Measurements from ENCODE around the gene ROR2.

Gene ROR2

DNA sequence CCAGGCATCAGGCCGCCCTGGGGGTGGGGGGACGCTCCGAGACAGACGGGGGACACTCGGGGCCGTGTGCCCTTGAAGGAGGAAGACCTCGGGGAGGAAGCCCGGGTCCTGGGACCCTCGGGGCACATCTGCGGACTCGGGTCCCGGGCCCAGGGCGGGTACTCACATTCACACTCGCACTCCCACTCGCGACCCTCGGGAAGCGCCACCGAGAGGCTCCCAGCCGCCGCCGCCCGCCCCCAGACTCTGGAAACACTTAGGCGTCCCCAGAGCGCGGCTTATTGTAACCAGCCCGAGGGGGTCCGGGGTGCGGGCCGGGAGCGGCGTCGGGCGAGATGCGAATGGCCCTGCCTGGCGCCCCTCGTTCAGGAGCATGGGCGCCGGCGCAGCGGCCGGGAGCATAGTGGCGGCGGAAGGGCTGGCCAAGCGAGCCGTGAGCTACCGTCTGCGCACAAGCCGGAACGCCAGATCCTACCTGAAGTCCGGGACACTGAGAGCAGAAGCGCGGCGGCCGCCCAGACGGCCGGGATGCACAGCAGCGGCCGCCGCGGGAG lies 559 bp downstream of the ROR2 start:
- TF ChIP-seq CTCF (IDR thresholded peaks at IDR 0.05; ENCODE audit: low read depth, low read length, missing control alignments): no peak
- DNase-seq (ENCODE audit: low read depth): no peak
- H3K4me3 ChIP-seq (ENCODE audit: low read depth, low read length): no peak overlapping the region

GRCh38 chr9:91948597-91949391 lies 1.2 kb downstream of the ROR2 start:
- DNase-seq (ENCODE audit: low read depth): no peak
- TF ChIP-seq CTCF (IDR thresholded peaks at IDR 0.05; ENCODE audit: low read depth, low read length, missing control alignments): no peak
- no peak overlapping the region for H3K4me3 ChIP-seq (ENCODE audit: low read depth, low read length)

DNA sequence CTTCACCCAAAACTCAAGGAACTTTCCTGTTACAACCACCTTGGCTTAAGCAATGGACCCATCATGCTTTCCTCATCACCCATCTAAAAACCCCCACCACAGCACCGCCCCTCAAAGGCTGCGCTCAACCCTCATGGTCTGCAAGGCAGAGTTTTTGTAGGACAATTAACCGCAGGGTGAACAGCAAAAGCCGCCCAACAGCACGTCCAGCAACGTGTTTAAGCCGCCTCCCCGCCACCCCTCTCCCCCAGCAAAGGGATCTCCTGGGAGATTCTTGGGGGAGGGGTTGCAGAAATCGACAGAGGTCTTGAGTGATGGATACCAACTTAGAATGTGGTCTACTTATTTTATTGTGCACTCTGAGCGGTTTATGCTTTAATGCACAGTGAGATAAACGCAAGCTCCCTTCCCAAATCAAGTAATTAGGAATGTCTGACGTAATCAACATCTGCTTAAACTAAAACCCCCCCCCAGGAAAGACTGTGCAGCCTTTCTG lies 1.9 kb downstream of the ROR2 start:
- no peak for DNase-seq (ENCODE audit: low read depth)
- no peak for TF ChIP-seq CTCF (IDR thresholded peaks at IDR 0.05; ENCODE audit: low read depth, low read length, missing control alignments)
- H3K4me3 ChIP-seq (ENCODE audit: low read depth, low read length): no peak overlapping the region

GRCh38 chr9:91946653-91947488 lies 3.2 kb downstream of the ROR2 start:
- H3K4me3 ChIP-seq (ENCODE audit: low read depth, low read length): no peak overlapping the region
- no peak for TF ChIP-seq CTCF (IDR thresholded peaks at IDR 0.05; ENCODE audit: low read depth, low read length, missing control alignments)
- no peak for DNase-seq (ENCODE audit: low read depth)

DNA sequence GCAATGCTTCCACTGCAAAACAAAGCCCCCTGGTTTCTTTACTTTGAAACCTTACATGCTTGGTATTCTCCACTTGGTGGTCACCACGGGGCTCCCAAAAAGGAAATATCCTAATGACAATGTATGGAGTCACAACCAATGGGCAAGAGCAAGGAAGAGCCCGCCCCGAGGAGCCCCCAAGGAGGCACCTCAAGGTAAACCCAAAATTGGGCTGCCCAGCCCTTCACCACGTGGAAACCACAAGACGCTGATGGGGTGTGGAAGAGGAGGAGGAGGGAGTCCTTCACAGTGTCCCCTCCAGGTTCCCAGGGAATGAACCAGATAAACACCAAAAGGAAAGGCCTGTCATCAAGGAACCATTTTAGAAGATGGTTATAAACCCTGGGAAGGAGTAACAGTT lies 3.8 kb downstream of the ROR2 start:
- TF ChIP-seq CTCF (IDR thresholded peaks at IDR 0.05; ENCODE audit: low read depth, low read length, missing control alignments): no peak
- DNase-seq (ENCODE audit: low read depth): no peak
- H3K4me3 ChIP-seq (ENCODE audit: low read depth, low read length): no peak overlapping the region

DNA sequence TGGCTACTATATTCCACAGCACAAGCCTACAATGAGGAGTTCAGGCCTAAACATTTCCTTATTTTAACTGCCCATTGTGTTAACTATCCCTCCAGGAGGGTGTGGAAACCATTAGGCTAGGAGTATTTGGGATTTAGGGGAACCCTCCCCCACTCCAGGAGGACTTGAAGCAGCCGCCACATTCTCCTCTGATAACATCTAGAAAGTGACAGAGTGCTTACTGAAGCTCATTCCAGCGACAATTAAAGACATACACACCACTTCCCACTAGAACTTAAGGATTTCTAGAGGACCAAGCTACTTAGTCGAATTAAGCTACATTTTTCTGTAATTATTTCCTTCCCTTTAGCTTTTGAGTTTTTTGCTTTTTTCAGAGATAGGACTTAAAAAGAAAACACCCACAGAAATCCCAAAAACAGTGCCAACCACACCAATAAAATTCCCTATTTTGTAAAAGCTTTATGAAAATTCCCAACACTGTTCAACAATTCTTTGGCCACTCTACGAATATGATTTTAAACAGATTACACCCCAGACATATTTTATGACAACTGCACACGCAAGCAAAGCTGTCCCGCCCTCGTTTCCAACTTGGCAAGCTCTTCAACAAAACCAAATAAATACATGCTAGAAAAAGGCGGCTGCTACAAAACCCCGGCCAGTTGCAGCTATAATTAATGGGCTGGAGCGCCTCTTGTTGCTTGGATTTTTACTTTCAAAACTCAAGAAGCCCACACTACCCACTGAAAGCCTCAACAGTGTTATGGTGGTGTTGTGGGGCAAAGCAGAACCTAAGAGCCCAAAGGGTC lies 4.5 kb downstream of the ROR2 start:
- no peak for TF ChIP-seq CTCF (IDR thresholded peaks at IDR 0.05; ENCODE audit: low read depth, low read length, missing control alignments)
- H3K4me3 ChIP-seq (ENCODE audit: low read depth, low read length): no peak overlapping the region
- DNase-seq (ENCODE audit: low read depth): no peak

Measured in GM12864 (cell line).